UCSD-AML1 (cell line): Measurements from ENCODE around the gene HNRNPR.

Experiments used
- DNase-seq: peaks from one replicate; lab custom pipeline; 2025; ENCODE audit not compliant: unreplicated experiment; lab: John Stamatoyannopoulos, UW

The HNRNPR gene

GRCh38 chr1:23369335-23370013 lies 25.4 kb upstream of the HNRNPR start, which contains the start of gene ZNF436:
ZNF436 (minus strand) TSS chr1:23369836; CDS start chr1:23368005, 1,831 bp downstream.
- peak; percentile 80 for DNase-seq

GRCh38 chr1:23368562-23369334 lies 24.7 kb upstream of the HNRNPR start:
- DNase-seq: peak; percentile 92

GRCh38 chr1:23367791-23368561 lies 23.9 kb upstream of the HNRNPR start:
- peak; percentile 98 for DNase-seq

GRCh38 chr1:23367451-23367790 lies 23.3 kb upstream of the HNRNPR start:
- DNase-seq: no peak

GRCh38 chr1:23366598-23366997 lies 22.5 kb upstream of the HNRNPR start:
- no peak for DNase-seq

GRCh38 chr1:23366146-23366545 lies 22.1 kb upstream of the HNRNPR start:
- no peak for DNase-seq

GRCh38 chr1:23362218-23362713 lies 18.2 kb upstream of the HNRNPR start:
- no peak for DNase-seq

- DNase-seq: no peak
These were observed 14.3 kb upstream of the HNRNPR start for GRCh38 chr1:23358310-23358875.

- DNase-seq: no peak
These were observed 13.2 kb upstream of the HNRNPR start for GRCh38 chr1:23357138-23357908.

GRCh38 chr1:23356471-23357137 lies 12.5 kb upstream of the HNRNPR start:
- no peak for DNase-seq

- peak; percentile 15 for DNase-seq
These were observed 10.2 kb upstream of the HNRNPR start for GRCh38 chr1:23354245-23354644.

- DNase-seq: no peak
These were observed 8.1 kb upstream of the HNRNPR start for GRCh38 chr1:23352096-23352695.

- no peak for DNase-seq
These were observed 1.8 kb upstream of the HNRNPR start for GRCh38 chr1:23345920-23346319.

GRCh38 chr1:23344987-23345472 lies 946 bp upstream of the HNRNPR start:
- DNase-seq: no peak

- DNase-seq: peak; percentile 58
These were observed 618 bp downstream of the HNRNPR start for GRCh38 chr1:23343221-23344110.

- no peak for DNase-seq
These were observed 2.0 kb downstream of the HNRNPR start for GRCh38 chr1:23341931-23342692.

- no peak for DNase-seq
These were observed 4.5 kb downstream of the HNRNPR start for GRCh38 chr1:23339632-23340031.

GRCh38 chr1:23337869-23338268 lies 6.2 kb downstream of the HNRNPR start:
- DNase-seq: no peak
